ENCODE results near the gene SEMA6A. TPM values are rescaled to one million over a fixed set of nuclear protein-coding genes. Genes with fewer than 3 reads are reported as not detected.
A peak's percentile ranks its signal among the peaks of the same experiment; 100 is the strongest.

SEMA6A gene
- total and polyA plus RNA-seq, 12 donors = 2.9 to 11.3 (median 7.8) TPM

DNA sequence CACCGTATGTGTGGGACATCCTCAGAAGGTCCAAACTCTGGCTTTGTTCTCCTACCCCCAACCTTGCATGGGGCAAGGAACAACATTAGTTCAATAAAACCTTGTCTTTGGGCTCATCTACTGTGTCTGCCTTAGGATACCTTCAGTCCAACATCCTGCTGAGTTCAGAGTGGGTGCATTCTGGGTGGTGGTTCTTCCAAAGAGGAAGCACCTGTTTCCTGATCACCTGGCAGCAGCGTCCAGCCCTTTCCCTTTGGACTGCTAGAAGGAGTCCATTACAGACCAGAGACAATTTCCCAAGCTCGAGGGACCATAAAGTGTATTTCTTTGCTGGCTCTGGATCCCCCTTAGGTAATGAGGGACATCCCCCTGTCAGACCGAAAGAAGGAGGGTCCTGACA lies 154.1 kb downstream of the SEMA6A start:
- TF ChIP-seq, protein P1, sequence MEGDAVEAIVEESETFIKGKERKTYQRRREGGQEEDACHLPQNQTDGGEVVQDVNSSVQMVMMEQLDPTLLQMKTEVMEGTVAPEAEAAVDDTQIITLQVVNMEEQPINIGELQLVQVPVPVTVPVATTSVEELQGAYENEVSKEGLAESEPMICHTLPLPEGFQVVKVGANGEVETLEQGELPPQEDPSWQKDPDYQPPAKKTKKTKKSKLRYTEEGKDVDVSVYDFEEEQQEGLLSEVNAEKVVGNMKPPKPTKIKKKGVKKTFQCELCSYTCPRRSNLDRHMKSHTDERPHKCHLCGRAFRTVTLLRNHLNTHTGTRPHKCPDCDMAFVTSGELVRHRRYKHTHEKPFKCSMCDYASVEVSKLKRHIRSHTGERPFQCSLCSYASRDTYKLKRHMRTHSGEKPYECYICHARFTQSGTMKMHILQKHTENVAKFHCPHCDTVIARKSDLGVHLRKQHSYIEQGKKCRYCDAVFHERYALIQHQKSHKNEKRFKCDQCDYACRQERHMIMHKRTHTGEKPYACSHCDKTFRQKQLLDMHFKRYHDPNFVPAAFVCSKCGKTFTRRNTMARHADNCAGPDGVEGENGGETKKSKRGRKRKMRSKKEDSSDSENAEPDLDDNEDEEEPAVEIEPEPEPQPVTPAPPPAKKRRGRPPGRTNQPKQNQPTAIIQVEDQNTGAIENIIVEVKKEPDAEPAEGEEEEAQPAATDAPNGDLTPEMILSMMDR (IDR thresholded peaks at IDR 0.05) = no peak
- Histone ChIP-seq H3K9me3 (no peaks in the 10 kb centered on the region), H3K27ac (peak overlapping the region in 3 of 10 donors; percentile 24 to 65 (median 59)), H3K4me1 (peaks cover 0 to 21% (median 11%) of the 10 kb centered on the region in 9 donors), H3K36me3 (no peaks in the 10 kb centered on the region), H3K4me3 (no peak overlapping the region), H3K27me3 (no peaks in the 10 kb centered on the region)
- 70 to 73% methylated on average over 4 of the region's 4 CpGs for WGBS, 2 donors
- ATAC-seq (peak; percentile 62 to 96 (median 90)), DNase-seq (peak; percentile 18 to 52)
- intact Hi-C loops (cut with DNase I) = loop anchor here in 1 of 10 donors (2.0 kb wide), 1 partner anchor 16 kb away; no protein-coding TSS in a partner anchor

DNA sequence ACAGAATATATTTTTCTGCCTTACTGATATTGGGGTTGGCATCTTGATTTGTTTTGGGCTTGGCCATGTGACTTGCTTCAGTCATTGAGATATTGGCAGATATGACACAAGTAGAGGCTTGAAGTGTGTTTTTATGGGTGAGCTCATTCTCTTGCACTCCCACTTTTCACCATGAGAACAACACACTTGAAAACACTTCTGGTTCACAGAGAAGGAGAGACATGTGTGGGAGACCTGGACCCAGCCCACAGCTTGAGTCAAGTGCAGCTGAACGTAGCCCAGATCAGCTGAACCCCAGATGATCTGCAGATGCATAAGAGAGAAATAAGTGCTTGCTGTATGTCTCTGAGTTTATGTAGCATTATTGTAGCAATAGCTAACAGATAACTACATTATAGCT lies 155.4 kb downstream of the SEMA6A start:
- no peak overlapping the region for H3K4me3 ChIP-seq
- ATAC-seq (no peak), DNase-seq (no peak)
- peaks cover 0 to 21% (median 11%) of the 10 kb centered on the region in 9 donors for H3K4me1 ChIP-seq
- intact Hi-C loops (cut with DNase I) = loop anchor here in 1 of 10 donors (5.0 kb wide), 1 partner anchor 1322 kb away; no protein-coding TSS in a partner anchor
- H3K36me3 ChIP-seq = no peaks in the 10 kb centered on the region
- 79 to 88% methylated on average over 1 of the region's 1 CpG for WGBS, 2 donors
- TF ChIP-seq, protein P1 (IDR thresholded peaks at IDR 0.05) = no peak
- H3K27me3 ChIP-seq = no peaks in the 10 kb centered on the region
- no peaks in the 10 kb centered on the region for H3K9me3 ChIP-seq
- no peak overlapping the region for H3K27ac ChIP-seq

DNA sequence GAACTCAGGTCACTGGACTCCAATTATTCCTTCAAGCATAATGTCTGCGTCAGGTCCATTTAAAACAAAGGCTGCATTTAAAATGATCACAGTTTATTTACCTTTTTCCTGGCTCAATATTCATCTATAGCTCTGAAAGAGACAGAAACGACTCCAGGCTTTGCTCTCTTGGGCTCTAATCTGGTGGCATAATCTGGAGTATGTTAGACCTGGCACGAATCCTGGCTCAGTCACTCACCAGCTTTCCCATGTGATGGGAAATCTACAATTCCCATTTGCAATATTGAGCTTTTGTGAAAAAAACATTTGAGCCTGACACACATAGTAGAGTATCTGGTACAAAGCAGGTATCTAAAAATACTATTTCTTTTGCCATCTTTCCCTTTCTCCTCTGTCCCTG lies 155.8 kb downstream of the SEMA6A start:
- intact Hi-C loops (cut with DNase I) = loop anchor here in 1 of 10 donors (5.0 kb wide), 1 partner anchor 1321 kb away; no protein-coding TSS in a partner anchor
- Histone ChIP-seq H3K27me3 (no peaks in the 10 kb centered on the region), H3K4me3 (no peak overlapping the region), H3K9me3 (no peaks in the 10 kb centered on the region), H3K27ac (no peak overlapping the region), H3K36me3 (no peaks in the 10 kb centered on the region), H3K4me1 (peaks cover 0 to 21% (median 11%) of the 10 kb centered on the region in 9 donors)
- WGBS, 2 donors = 79 to 86% methylated on average over 3 of the region's 3 CpGs
- no peak for ATAC-seq
- DNase-seq = no peak
- TF ChIP-seq, protein P1 (IDR thresholded peaks at IDR 0.05) = no peak

DNA sequence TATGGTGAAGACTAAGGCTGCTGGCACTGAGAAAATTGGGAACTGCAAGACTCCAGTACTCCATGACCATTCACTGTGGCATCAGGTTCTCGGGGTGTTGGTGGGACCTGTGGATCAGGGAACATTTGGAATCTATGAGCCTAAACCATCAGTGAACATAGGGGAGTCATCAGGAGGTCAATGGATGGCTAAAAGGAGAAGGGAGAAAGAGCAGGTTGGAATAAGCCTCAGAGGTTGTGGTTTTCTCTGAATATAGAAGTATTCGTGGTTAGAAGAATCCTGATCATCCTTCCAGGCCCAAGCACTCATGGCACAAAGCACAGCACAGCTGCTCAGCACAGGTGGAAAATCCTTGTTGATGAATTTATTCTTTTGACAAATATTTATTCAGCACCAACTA lies 156.6 kb downstream of the SEMA6A start:
- Histone ChIP-seq H3K9me3 (no peaks in the 10 kb centered on the region), H3K27ac (no peak overlapping the region), H3K27me3 (no peaks in the 10 kb centered on the region), H3K4me1 (peaks cover 0 to 21% (median 11%) of the 10 kb centered on the region in 9 donors), H3K36me3 (peaks cover 0 to 2% (median 0%) of the 10 kb centered on the region in 9 donors), H3K4me3 (no peak overlapping the region)
- ATAC-seq = no peak
- 97 to 98% methylated on average over 2 of the region's 2 CpGs for WGBS, 2 donors
- intact Hi-C loops (cut with DNase I) = loop anchor here in 1 of 10 donors (5.0 kb wide), 1 partner anchor 1321 kb away; no protein-coding TSS in a partner anchor
- DNase-seq = no peak
- TF ChIP-seq, protein P1 (IDR thresholded peaks at IDR 0.05) = no peak
